NCI-H1105 treated with DMSO at 0.1 percent for 48 hours (cell line): ENCODE data around the gene FAM53A.

Experiments
- DNase-seq: peaks from one replicate; lab custom pipeline; 2025; lab: John Stamatoyannopoulos, UW

The FAM53A gene

GRCh38 chr4:1683736-1684505 lies at the start of gene FAM53A:
TSS of gene FAM53A (minus strand) at chr4:1684313. CDS start at chr4:1668741, 15,572 bp downstream.
- DNase-seq = peak; percentile 51

GRCh38 chr4:1732911-1733310 lies 48.8 kb upstream of the FAM53A start:
- DNase-seq = no peak

GRCh38 chr4:1731180-1731579 lies 47.1 kb upstream of the FAM53A start:
- no peak for DNase-seq

GRCh38 chr4:1730532-1731135 lies 46.5 kb upstream of the FAM53A start:
- no peak for DNase-seq

- no peak for DNase-seq
Observed at GRCh38 chr4:1728061-1728980, 44.2 kb upstream of the FAM53A start.

- DNase-seq = no peak
Observed at GRCh38 chr4:1727117-1728031, 43.3 kb upstream of the FAM53A start.

- DNase-seq = peak; percentile 34
Observed at GRCh38 chr4:1726146-1726934, 42.2 kb upstream of the FAM53A start.

- DNase-seq = no peak
Observed at GRCh38 chr4:1725521-1725920, 41.4 kb upstream of the FAM53A start.

- no peak for DNase-seq
Observed at GRCh38 chr4:1723131-1723801, 39.2 kb upstream of the FAM53A start.

- DNase-seq = no peak
Observed at GRCh38 chr4:1722551-1723118, 38.5 kb upstream of the FAM53A start.

- no peak for DNase-seq
Observed at GRCh38 chr4:1721666-1722550, 37.8 kb upstream of the FAM53A start.

GRCh38 chr4:1721003-1721665 lies 37.0 kb upstream of the FAM53A start, which contains the start of the genes TACC3 and TMEM129:
TSS of gene TACC3 (plus strand) at chr4:1721521. CDS start at chr4:1723422, 1,901 bp downstream.
TSS of gene TMEM129 (minus strand) at chr4:1721323. CDS start at chr4:1720837, 486 bp downstream.
- DNase-seq = peak; percentile 91

GRCh38 chr4:1720163-1720983 lies 36.3 kb upstream of the FAM53A start:
- no peak for DNase-seq

GRCh38 chr4:1718095-1718850 lies 34.2 kb upstream of the FAM53A start:
- DNase-seq = no peak

GRCh38 chr4:1717129-1718094 lies 33.3 kb upstream of the FAM53A start:
- DNase-seq = no peak
